ENCODE results near the gene GOLGA1.
"Not testable (repeated sequence)": the region's sequence is repeated elsewhere in the genome, so short reads cannot be mapped to it uniquely, and the experiment has no call there.

The GOLGA1 gene

GRCh38 chr9:124928116-124928515 lies 12.8 kb downstream of the GOLGA1 start:
- Histone ChIP-seq H3K27me3 (ENCODE audit: insufficient read depth, low read length) (no peaks in the 10 kb centered on the region), H3K36me3 (ENCODE audit: insufficient read depth, low read length) (peaks cover 49% of the 10 kb centered on the region), H3K4me1 (ENCODE audit: insufficient read depth, low read length) (no peaks in the 10 kb centered on the region), H3K9me3 (ENCODE audit: low read length) (no peaks in the 10 kb centered on the region), H2AFZ (ENCODE audit: low read depth, low read length) (no peak overlapping the region), H3K4me3 (ENCODE audit: low read length) (no peak overlapping the region)

DNA sequence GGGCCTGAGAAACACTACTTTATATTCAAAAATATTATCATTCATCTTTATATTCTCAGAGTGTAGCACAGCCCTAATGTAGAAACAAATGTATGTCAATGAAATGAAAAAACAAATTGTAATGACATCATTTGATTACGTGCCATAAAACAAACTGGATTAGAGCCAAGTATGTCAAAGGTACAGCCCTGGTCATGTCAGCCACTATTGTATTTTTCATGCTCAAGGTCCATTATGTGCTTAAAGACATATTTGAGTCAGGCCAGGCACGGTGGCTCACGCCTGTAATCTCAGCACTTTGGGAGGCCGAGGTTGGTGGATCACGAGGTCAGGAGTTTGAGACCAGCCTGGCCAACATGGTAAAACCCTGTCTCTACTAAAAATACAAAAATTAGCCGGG lies 20.5 kb downstream of the GOLGA1 start:
- H3K4me1 ChIP-seq (ENCODE audit: insufficient read depth, low read length); H3K9me3 ChIP-seq (ENCODE audit: low read length); H3K4me3 ChIP-seq (ENCODE audit: low read length); H3K27me3 ChIP-seq (ENCODE audit: insufficient read depth, low read length); H2AFZ ChIP-seq (ENCODE audit: low read depth, low read length): not testable (repeated sequence)
- peaks cover 47% of the 10 kb centered on the region for H3K36me3 ChIP-seq (ENCODE audit: insufficient read depth, low read length)

DNA sequence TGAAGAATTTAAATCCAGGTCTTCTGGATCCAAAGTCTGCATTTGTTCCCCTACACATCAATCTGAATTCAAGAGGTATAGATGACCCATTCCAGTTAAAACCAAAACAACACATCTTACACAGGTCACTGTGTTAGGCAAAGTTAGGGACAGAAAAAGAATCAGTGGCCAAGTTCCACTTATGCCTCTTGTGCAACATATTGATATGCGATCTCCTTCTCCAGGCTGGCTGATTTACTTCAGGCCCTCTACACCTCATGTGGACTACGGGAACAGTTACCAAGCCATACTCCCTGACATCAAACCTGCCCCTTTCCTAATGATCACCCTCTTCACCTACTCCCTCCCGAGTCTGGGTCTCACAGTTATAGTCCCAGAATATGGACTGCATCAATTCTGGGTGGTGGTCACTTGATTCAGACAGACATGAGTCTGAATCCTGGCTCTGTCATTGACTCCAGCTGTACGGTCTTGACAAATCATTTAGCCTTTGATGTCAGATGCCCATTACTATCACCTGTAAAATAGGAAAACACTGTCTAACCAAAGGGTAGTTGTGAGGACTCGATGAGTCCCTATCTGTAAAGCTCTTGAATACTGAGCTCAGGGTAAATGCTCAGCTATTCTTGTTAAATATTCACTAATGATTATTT lies 26.0 kb downstream of the GOLGA1 start:
- Histone ChIP-seq H3K36me3 (ENCODE audit: insufficient read depth, low read length) (peaks cover 57% of the 10 kb centered on the region), H3K4me1 (ENCODE audit: insufficient read depth, low read length) (no peaks in the 10 kb centered on the region), H2AFZ (ENCODE audit: low read depth, low read length) (no peak overlapping the region)

DNA sequence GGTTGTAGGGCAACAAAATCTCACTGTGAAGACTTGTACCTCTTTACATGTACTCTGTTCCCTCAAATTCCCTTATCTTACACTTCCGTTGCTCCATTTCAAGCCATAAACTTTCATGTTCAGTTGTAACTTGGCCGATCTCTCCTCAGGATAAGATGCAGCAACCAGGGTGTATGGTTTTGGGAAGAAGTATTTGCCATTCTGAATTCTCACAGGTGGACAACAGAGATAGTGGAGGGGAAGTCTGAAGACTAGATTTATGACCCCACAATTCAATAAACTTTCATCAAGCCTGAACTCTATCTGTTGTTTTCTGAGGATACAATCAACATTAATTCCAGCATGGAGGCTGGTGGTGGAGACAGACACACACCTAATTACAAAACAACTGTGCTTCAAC lies 27.5 kb downstream of the GOLGA1 start:
- Histone ChIP-seq H3K4me3 (ENCODE audit: low read length) (no peak overlapping the region), H2AFZ (ENCODE audit: low read depth, low read length) (no peak overlapping the region)

More for the DNA sequence above, 26.0 kb downstream of the GOLGA1 start:
- Histone ChIP-seq H3K4me3 (ENCODE audit: low read length) (no peak overlapping the region), H3K27me3 (ENCODE audit: insufficient read depth, low read length) (no peaks in the 10 kb centered on the region), H3K9me3 (ENCODE audit: low read length) (no peaks in the 10 kb centered on the region)

GRCh38 chr9:124911766-124912165 lies 29.1 kb downstream of the GOLGA1 start:
- Histone ChIP-seq H2AFZ (ENCODE audit: low read depth, low read length) (no peak overlapping the region), H3K4me1 (ENCODE audit: insufficient read depth, low read length) (no peaks in the 10 kb centered on the region), H3K27me3 (ENCODE audit: insufficient read depth, low read length) (no peaks in the 10 kb centered on the region), H3K4me3 (ENCODE audit: low read length) (no peak overlapping the region), H3K36me3 (ENCODE audit: insufficient read depth, low read length) (peaks cover 51% of the 10 kb centered on the region), H3K9me3 (ENCODE audit: low read length) (no peaks in the 10 kb centered on the region)

More for the DNA sequence above, 27.5 kb downstream of the GOLGA1 start:
- Histone ChIP-seq H3K36me3 (ENCODE audit: insufficient read depth, low read length) (peaks cover 48% of the 10 kb centered on the region), H3K4me1 (ENCODE audit: insufficient read depth, low read length) (no peaks in the 10 kb centered on the region), H3K27me3 (ENCODE audit: insufficient read depth, low read length) (no peaks in the 10 kb centered on the region), H3K9me3 (ENCODE audit: low read length) (no peaks in the 10 kb centered on the region)

GRCh38 chr9:124908098-124908497 lies 32.8 kb downstream of the GOLGA1 start:
- Histone ChIP-seq H3K36me3 (ENCODE audit: insufficient read depth, low read length) (peaks cover 29% of the 10 kb centered on the region), H3K9me3 (ENCODE audit: low read length) (no peaks in the 10 kb centered on the region), H2AFZ (ENCODE audit: low read depth, low read length) (no peak overlapping the region), H3K27me3 (ENCODE audit: insufficient read depth, low read length) (no peaks in the 10 kb centered on the region), H3K4me1 (ENCODE audit: insufficient read depth, low read length) (no peaks in the 10 kb centered on the region), H3K4me3 (ENCODE audit: low read length) (no peak overlapping the region)

DNA sequence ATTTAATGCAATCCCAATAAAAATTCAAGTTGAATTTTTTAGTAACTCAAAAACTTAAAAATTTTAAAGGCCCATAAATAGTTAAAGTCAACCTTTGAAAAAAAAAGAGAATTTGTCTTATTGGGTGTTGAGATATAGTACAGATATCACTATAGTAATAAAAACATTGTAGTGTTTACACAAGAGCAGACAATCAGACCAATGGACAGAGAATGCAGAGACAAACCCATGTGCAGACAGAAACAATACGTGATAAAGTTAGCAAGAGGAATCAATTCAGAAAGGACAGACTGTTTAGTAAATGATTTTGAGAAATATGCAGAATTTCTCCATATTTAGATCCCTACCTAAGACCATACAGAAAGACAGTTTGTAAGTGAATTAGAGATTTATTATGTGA lies 33.9 kb downstream of the GOLGA1 start:
- Histone ChIP-seq H3K27me3 (ENCODE audit: insufficient read depth, low read length) (no peaks in the 10 kb centered on the region), H3K9me3 (ENCODE audit: low read length) (no peaks in the 10 kb centered on the region), H2AFZ (ENCODE audit: low read depth, low read length) (no peak overlapping the region), H3K36me3 (ENCODE audit: insufficient read depth, low read length) (peaks cover 26% of the 10 kb centered on the region), H3K4me3 (ENCODE audit: low read length) (no peak overlapping the region), H3K4me1 (ENCODE audit: insufficient read depth, low read length) (no peaks in the 10 kb centered on the region)

DNA sequence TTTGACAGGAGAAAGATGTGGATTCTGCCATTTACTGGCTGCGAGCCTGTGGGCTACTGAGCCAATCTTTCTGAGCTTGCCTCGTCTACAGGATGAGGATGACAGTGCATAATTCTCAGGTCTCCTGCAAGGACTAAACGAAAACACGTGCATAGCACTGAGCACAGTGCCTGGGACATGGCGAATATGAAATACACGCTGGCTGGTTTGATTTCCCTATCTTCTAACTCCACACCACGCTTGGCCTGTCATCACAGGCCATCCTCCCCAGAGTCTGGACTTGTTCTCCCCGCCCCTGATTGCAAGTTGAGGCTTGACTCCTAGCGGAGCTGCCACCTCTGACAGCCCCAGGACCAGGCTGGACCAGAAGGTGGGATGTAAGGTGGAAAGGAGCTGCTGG lies 41.0 kb downstream of the GOLGA1 start:
- Histone ChIP-seq H3K27me3 (ENCODE audit: insufficient read depth, low read length) (no peaks in the 10 kb centered on the region), H3K36me3 (ENCODE audit: insufficient read depth, low read length) (peaks cover 41% of the 10 kb centered on the region), H3K4me3 (ENCODE audit: low read length) (no peak overlapping the region), H2AFZ (ENCODE audit: low read depth, low read length) (no peak overlapping the region), H3K4me1 (ENCODE audit: insufficient read depth, low read length) (no peaks in the 10 kb centered on the region), H3K9me3 (ENCODE audit: low read length) (no peaks in the 10 kb centered on the region)

- Histone ChIP-seq H3K27me3 (ENCODE audit: insufficient read depth, low read length) (no peaks in the 10 kb centered on the region), H3K36me3 (ENCODE audit: insufficient read depth, low read length) (peaks cover 46% of the 10 kb centered on the region), H3K4me3 (ENCODE audit: low read length) (no peak overlapping the region), H3K4me1 (ENCODE audit: insufficient read depth, low read length) (no peaks in the 10 kb centered on the region), H2AFZ (ENCODE audit: low read depth, low read length) (no peak overlapping the region), H3K9me3 (ENCODE audit: low read length) (no peaks in the 10 kb centered on the region)
Measured at GRCh38 chr9:124897570-124898460, 43.1 kb downstream of the GOLGA1 start.

DNA sequence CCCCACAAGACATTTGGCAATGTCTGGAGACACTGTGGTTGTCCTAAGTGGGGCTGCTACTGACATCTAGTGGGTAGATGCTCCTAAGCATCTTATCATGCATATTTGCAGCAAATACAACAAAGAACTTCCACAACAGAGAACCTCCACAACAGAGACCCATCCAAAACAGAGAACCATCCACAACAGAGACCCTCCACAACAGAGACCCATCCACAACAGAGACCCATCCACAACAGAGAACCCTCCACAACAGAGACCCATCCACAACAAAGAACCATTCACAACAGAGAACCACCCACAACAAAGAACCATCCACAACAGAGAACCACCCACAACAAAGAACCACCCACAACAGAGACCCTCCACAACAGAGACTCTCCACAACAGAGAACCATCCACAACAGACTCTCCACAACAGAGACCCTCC lies 46.1 kb downstream of the GOLGA1 start:
- Histone ChIP-seq H3K4me1 (ENCODE audit: insufficient read depth, low read length) (no peaks in the 10 kb centered on the region), H2AFZ (ENCODE audit: low read depth, low read length) (no peak overlapping the region), H3K27me3 (ENCODE audit: insufficient read depth, low read length) (no peaks in the 10 kb centered on the region), H3K4me3 (ENCODE audit: low read length) (no peak overlapping the region), H3K36me3 (ENCODE audit: insufficient read depth, low read length) (peaks cover 53% of the 10 kb centered on the region), H3K9me3 (ENCODE audit: low read length) (no peaks in the 10 kb centered on the region)

- H2AFZ ChIP-seq (ENCODE audit: low read depth, low read length), result no peak overlapping the region
- H3K27me3 ChIP-seq (ENCODE audit: insufficient read depth, low read length), result no peaks in the 10 kb centered on the region
- H3K36me3 ChIP-seq (ENCODE audit: insufficient read depth, low read length), result peaks cover 54% of the 10 kb centered on the region
- H3K4me3 ChIP-seq (ENCODE audit: low read length), result no peak overlapping the region
- H3K4me1 ChIP-seq (ENCODE audit: insufficient read depth, low read length), result no peaks in the 10 kb centered on the region
- no peaks in the 10 kb centered on the region for H3K9me3 ChIP-seq (ENCODE audit: low read length)
Measured at GRCh38 chr9:124894035-124894740, 46.7 kb downstream of the GOLGA1 start.

- Histone ChIP-seq H3K4me1 (ENCODE audit: insufficient read depth, low read length) (no peaks in the 10 kb centered on the region), H3K36me3 (ENCODE audit: insufficient read depth, low read length) (peaks cover 63% of the 10 kb centered on the region), H3K27me3 (ENCODE audit: insufficient read depth, low read length) (no peaks in the 10 kb centered on the region), H3K4me3 (ENCODE audit: low read length) (no peak overlapping the region), H3K9me3 (ENCODE audit: low read length) (no peaks in the 10 kb centered on the region), H2AFZ (ENCODE audit: low read depth, low read length) (no peak overlapping the region)
Measured at GRCh38 chr9:124890179-124890578, 50.7 kb downstream of the GOLGA1 start.

DNA sequence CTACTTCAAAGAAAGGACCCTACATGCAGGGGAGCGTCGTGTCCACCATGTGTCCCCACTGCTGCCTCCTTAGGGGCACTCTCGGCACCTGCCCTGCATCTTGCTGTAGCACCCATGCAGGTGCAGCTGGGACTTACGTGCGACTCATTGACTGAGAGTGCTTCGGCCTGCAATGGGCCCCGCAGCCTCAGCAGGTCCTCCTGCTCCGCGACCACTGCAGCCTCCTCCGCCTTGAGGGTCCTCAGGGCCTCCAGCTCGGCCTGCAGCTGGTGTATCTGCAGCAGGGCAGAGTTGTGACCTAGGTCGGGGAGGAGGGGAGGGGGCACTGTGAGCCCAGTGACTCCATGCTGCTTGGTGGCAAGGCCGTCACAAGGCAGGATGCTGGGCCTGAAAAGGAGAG lies 51.9 kb downstream of the GOLGA1 start:
- H3K4me3 ChIP-seq (ENCODE audit: low read length), result no peak overlapping the region
- H3K9me3 ChIP-seq (ENCODE audit: low read length), result no peaks in the 10 kb centered on the region
- H2AFZ ChIP-seq (ENCODE audit: low read depth, low read length), result no peak overlapping the region
- no peaks in the 10 kb centered on the region for H3K27me3 ChIP-seq (ENCODE audit: insufficient read depth, low read length)
- H3K4me1 ChIP-seq (ENCODE audit: insufficient read depth, low read length), result no peaks in the 10 kb centered on the region
- peaks cover 62% of the 10 kb centered on the region for H3K36me3 ChIP-seq (ENCODE audit: insufficient read depth, low read length)
